Memory B cell (primary cell): ENCODE results near the gene TRIM38.
"Not testable (repeated sequence)": the region's sequence is repeated elsewhere in the genome, so short reads cannot be mapped to it uniquely, and the experiment has no call there.

Experiments
- ATAC-seq: fragments of 150-1000 bp; cut with Tn5 transposase; 2 replicates; pipeline ENCODE4 v1.10.0; 2021; ENCODE audit warnings: low read depth, mild to moderate bottlenecking, moderate library complexity
- DNase-seq, 2 donors: peaks; one replicate each; pipeline ENCODE4 v3.0.0; 2022; ENCODE audit warnings: low spot score in 2 of 2
- H3K27ac Mint-ChIP-seq: one replicate; pipeline ENCODE4 v1.8.0; 2022; ENCODE audit warnings: mild to moderate bottlenecking, moderate library complexity, mixed read lengths
- H3K27me3 Mint-ChIP-seq: one replicate; pipeline ENCODE4 v1.8.0; 2022; ENCODE audit warnings: mixed read lengths
- H3K36me3 Mint-ChIP-seq: one replicate; pipeline ENCODE4 v1.8.0; 2022; ENCODE audit warnings: mild to moderate bottlenecking, mixed read lengths
- H3K4me1 Mint-ChIP-seq: one replicate; pipeline ENCODE4 v1.8.0; 2022; ENCODE audit warnings: mixed read lengths
- H3K4me3 Mint-ChIP-seq: one replicate; pipeline ENCODE4 v1.8.0; 2022; ENCODE audit warnings: mild to moderate bottlenecking, moderate library complexity, mixed read lengths
- H3K9me3 Mint-ChIP-seq: one replicate; pipeline ENCODE4 v1.8.0; 2022; ENCODE audit warnings: mixed read lengths

TRIM38 gene

GRCh38 chr6:25993341-25993684, 30.7 kb downstream of the TRIM38 start:
- Mint-ChIP-seq H3K4me1 (peaks cover 23% of the 10 kb centered on the region), H3K4me3 (peak overlapping the region; percentile 82), H3K27ac (peak overlapping the region; percentile 14)
- not testable (repeated sequence) for ATAC-seq, H3K36me3 Mint-ChIP-seq, H3K9me3 Mint-ChIP-seq, H3K27me3 Mint-ChIP-seq, DNase-seq

DNA sequence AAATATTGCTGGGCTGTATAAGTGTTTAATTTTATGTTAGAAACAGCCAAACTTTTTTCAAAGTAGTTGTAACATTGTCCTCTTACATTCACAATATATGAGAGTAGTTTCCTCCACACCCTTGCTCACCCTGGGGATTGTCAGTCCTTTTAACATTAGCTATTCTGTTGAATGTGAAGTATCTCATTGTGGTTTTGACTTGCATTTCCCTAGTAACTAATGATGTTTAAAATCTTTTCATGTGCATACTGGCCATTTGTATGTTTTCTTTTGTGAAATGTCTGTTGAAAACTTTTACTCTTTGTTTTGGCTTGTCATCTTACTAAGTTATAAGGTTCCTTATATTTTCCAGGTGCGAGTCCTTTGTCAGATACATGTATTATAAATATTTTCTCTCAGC, 32.9 kb downstream of the TRIM38 start:
- no peaks in the 10 kb centered on the region for H3K27me3 Mint-ChIP-seq
- no peak overlapping the region for H3K27ac Mint-ChIP-seq
- DNase-seq (no peak), ATAC-seq (no peak)
- H3K4me1 Mint-ChIP-seq, result peaks cover 20% of the 10 kb centered on the region
- H3K36me3 Mint-ChIP-seq, result peaks cover 15% of the 10 kb centered on the region
- no peak overlapping the region for H3K4me3 Mint-ChIP-seq
- no peaks in the 10 kb centered on the region for H3K9me3 Mint-ChIP-seq

DNA sequence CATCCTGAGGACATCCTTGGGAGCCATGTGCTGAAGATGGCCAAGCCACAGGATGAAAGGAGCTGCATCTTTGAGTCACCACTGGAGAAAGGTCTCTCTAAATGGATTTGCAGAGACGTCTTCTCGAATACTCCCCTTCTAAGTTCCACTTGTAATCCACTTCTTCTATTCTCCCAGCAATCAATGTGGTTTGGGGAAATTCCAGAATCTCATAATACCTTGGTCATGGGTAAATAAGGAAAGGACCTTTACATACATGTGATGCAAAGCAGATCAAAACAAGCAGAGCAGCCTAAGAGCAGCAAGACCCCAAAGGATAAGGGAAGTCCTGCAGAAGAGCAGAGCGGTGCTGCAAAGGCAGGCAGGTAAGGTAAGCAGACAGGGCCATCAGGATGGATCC, 35.3 kb downstream of the TRIM38 start:
- H3K27ac Mint-ChIP-seq, result no peak overlapping the region

DNA sequence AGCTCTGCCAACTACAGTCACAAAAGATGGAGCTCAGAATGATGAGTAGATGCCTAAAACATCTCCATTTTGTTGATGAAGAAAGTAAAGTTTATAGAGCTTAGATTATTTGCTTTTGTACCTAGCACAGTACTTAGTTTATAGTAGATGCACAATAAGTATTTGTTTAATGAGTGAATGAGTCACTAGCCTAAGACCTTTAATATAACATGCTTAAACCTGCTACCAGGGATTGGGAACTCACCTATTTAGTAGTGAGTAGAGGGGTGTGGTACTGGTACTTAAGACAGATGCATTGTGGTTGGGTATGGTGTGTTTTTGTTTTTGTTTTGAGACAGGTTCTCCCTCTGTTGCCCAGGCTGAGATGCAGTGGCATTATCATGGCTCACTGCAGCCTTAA, 35.8 kb downstream of the TRIM38 start:
- ATAC-seq, result no peak
- Mint-ChIP-seq H3K9me3 (no peaks in the 10 kb centered on the region), H3K4me1 (peaks cover 19% of the 10 kb centered on the region), H3K27me3 (no peaks in the 10 kb centered on the region), H3K36me3 (peaks cover 18% of the 10 kb centered on the region), H3K27ac (no peak overlapping the region), H3K4me3 (no peak overlapping the region)
- no peak for DNase-seq

More for the DNA sequence above, 35.3 kb downstream of the TRIM38 start:
- Mint-ChIP-seq H3K4me1 (peaks cover 17% of the 10 kb centered on the region), H3K9me3 (no peaks in the 10 kb centered on the region), H3K36me3 (peaks cover 18% of the 10 kb centered on the region), H3K4me3 (no peak overlapping the region), H3K27me3 (no peaks in the 10 kb centered on the region)
- no peak for DNase-seq
- no peak for ATAC-seq

DNA sequence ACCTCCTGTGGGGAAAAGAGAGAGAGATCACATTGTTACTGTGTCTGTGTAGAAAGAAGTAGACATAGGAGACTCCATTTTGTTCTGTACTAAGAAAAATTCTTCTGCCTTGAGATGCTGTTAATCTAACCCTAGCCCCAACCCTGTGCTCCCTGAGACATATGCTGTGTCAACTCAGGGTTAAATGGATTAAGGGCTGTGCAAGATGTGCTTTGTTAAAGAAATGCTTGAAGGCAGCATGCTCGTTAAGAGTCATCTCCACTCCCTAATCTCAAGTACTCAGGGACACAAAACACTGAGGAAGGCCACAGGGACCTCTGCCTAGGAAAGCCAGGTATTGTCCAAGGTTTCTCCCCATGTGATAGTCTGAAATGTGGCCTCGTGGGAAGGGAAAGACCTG, 36.6 kb downstream of the TRIM38 start:
- H3K27me3 Mint-ChIP-seq, DNase-seq, H3K27ac Mint-ChIP-seq, H3K9me3 Mint-ChIP-seq, ATAC-seq, H3K4me3 Mint-ChIP-seq: not testable (repeated sequence)
- peaks cover 18% of the 10 kb centered on the region for H3K36me3 Mint-ChIP-seq
- H3K4me1 Mint-ChIP-seq, result peaks cover 13% of the 10 kb centered on the region

DNA sequence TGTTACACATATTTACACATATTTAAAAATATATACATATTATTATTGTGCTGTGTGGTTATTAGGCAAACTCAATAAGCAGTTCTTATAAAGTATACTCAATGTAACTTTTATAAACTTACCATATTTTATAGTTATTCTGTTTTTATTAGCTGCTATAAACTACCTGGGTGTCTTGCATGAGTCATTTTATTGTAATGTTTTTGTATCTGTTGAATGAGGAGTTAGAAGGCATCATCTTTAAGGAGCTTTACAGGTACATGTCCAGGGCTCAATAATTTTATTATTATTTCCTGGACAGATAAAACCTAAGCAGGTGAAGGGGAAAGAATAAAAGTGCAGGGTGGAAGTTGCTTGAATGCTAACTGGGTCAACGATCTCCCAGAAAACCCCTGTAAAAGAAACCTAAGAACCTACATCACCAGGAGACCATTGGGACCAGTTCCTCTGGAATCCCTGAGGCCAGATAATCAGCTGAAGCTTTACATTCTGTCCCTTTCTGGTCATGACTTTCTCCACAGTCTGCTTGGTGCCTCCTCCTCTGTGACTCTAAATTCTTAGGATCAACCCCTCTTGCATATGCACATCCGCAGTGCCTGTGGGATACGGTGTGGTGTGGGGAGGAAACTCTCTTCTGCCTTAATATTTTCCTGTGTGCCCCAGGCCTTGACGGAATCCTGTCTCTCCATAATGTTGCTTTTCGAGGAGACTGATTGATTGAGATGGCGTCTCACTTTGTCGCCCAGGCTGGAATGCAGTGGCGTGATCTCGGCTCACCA, 38.0 kb downstream of the TRIM38 start:
- ATAC-seq (no peak), DNase-seq (no peak)
- H3K4me1 Mint-ChIP-seq, result peaks cover 11% of the 10 kb centered on the region
- H3K36me3 Mint-ChIP-seq, result peaks cover 20% of the 10 kb centered on the region
- no peaks in the 10 kb centered on the region for H3K27me3 Mint-ChIP-seq
- H3K27ac Mint-ChIP-seq, result no peak overlapping the region
- H3K4me3 Mint-ChIP-seq, result no peak overlapping the region
- no peaks in the 10 kb centered on the region for H3K9me3 Mint-ChIP-seq

GRCh38 chr6:26003102-26003694, 40.6 kb downstream of the TRIM38 start:
- DNase-seq (peak; percentile 48 to 64), ATAC-seq (peak; percentile 63)
- Mint-ChIP-seq H3K27ac (no peak overlapping the region), H3K36me3 (peaks cover 21% of the 10 kb centered on the region), H3K27me3 (no peaks in the 10 kb centered on the region), H3K4me3 (no peak overlapping the region), H3K9me3 (no peaks in the 10 kb centered on the region), H3K4me1 (peaks cover 8% of the 10 kb centered on the region)

- no peak overlapping the region for H3K27ac Mint-ChIP-seq
- no peaks in the 10 kb centered on the region for H3K27me3 Mint-ChIP-seq
- ATAC-seq, result no peak
- no peaks in the 10 kb centered on the region for H3K9me3 Mint-ChIP-seq
- no peak for DNase-seq
- no peak overlapping the region for H3K4me3 Mint-ChIP-seq
- H3K36me3 Mint-ChIP-seq, result peaks cover 8% of the 10 kb centered on the region
- H3K4me1 Mint-ChIP-seq, result peaks cover 8% of the 10 kb centered on the region
Observed at GRCh38 chr6:26006086-26006939, 43.7 kb downstream of the TRIM38 start.

- ATAC-seq, H3K27ac Mint-ChIP-seq, H3K4me1 Mint-ChIP-seq, H3K9me3 Mint-ChIP-seq, H3K4me3 Mint-ChIP-seq, DNase-seq, H3K27me3 Mint-ChIP-seq, H3K36me3 Mint-ChIP-seq: not testable (repeated sequence)
Observed at GRCh38 chr6:26006940-26007305, 44.3 kb downstream of the TRIM38 start.

DNA sequence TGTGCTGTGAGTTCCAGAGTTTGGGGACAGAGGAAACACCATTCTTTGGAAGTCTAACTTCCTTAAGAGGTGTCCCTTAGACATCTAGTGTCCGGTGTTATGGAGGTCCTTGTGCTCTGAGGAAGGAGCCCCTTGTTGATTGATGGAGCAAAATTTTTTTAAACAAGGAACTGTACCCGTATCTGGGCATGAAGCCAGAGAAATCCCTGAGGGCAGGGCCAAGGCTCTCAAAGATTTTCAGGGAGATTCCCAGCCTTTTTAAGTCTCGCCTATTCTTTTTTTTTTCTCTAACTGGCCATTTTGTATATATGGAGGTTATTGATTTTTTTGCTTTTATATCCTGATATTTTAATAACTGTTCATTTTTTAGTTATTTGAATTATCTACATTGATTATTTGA, 45.9 kb downstream of the TRIM38 start:
- no peaks in the 10 kb centered on the region for H3K27me3 Mint-ChIP-seq
- H3K36me3 Mint-ChIP-seq, result peaks cover 9% of the 10 kb centered on the region
- H3K4me1 Mint-ChIP-seq, result peaks cover 4% of the 10 kb centered on the region
- ATAC-seq, result no peak
- H3K4me3 Mint-ChIP-seq, result no peak overlapping the region
- H3K27ac Mint-ChIP-seq, result no peak overlapping the region
- DNase-seq, result no peak
- H3K9me3 Mint-ChIP-seq, result no peaks in the 10 kb centered on the region

DNA sequence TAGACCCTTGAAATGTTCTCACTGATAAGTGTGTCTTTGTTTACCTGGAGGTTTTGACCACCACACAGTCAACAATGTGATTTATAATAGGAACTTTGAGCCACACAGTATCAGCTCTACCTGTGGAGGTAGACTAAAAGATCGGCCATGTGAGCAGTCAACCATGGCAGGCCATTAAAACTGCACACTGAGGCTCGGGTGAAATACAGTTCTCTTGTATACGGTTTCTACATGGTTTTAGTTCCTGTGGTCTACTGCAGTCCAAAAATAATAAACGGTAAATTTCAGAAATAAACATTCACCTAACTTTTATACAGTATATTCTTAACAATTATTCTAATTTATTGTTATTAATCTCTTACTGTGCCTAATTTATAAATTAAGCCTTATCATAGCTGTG, 47.2 kb downstream of the TRIM38 start:
- no peaks in the 10 kb centered on the region for H3K9me3 Mint-ChIP-seq
- no peak overlapping the region for H3K4me3 Mint-ChIP-seq
- H3K27ac Mint-ChIP-seq, result no peak overlapping the region
- DNase-seq, result no peak
- H3K4me1 Mint-ChIP-seq, result peaks cover 4% of the 10 kb centered on the region
- no peaks in the 10 kb centered on the region for H3K27me3 Mint-ChIP-seq
- peaks cover 7% of the 10 kb centered on the region for H3K36me3 Mint-ChIP-seq
- ATAC-seq, result no peak

- DNase-seq (no peak), ATAC-seq (no peak)
- H3K4me3 Mint-ChIP-seq, result no peak overlapping the region
- H3K36me3 Mint-ChIP-seq, result peaks cover 4% of the 10 kb centered on the region
- H3K27ac Mint-ChIP-seq, result no peak overlapping the region
- H3K9me3 Mint-ChIP-seq, result no peaks in the 10 kb centered on the region
- no peaks in the 10 kb centered on the region for H3K4me1 Mint-ChIP-seq
- no peaks in the 10 kb centered on the region for H3K27me3 Mint-ChIP-seq
Observed at GRCh38 chr6:26012061-26012460, 49.5 kb downstream of the TRIM38 start.

GRCh38 chr6:26014386-26014785, 51.8 kb downstream of the TRIM38 start:
- not testable (repeated sequence) for H3K27me3 Mint-ChIP-seq, H3K4me3 Mint-ChIP-seq, H3K4me1 Mint-ChIP-seq, H3K27ac Mint-ChIP-seq, DNase-seq, H3K9me3 Mint-ChIP-seq, ATAC-seq, H3K36me3 Mint-ChIP-seq

DNA sequence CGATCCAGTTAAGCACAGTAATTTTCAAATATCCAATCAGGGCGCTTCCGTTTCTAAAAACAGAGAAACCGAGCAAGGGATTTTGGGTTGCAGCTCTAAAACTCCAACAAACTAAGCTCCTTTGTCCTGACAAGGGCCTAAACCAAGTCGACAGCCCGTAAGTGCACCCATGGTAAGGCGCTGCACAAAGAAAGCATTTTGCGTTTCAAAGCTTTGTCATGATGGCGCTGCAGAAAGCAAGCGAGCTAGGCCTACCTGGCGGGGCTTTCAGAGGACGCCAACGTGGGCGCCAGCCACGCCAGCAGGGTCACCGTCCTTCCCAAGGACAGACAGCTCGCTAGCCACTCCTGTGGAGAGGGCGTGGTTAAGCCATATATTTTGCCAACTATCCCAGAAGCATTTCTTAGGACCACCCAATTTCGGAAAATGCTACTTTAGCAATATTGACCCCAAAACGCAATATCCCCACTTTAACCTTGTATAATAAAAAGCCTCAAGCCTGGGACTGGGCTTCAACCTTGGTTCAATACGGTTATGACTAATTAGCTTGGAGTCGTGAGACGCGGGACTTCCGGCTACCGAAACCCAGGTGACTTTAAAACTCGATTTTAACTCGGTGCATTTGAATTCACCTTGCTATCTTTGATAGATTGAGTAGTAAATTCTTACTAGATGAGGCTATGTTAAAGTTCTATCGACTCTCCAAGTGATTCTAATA, 53.8 kb downstream of the TRIM38 start:
- Mint-ChIP-seq H3K27ac (no peak overlapping the region), H3K36me3 (peaks cover 1% of the 10 kb centered on the region), H3K4me3 (no peak overlapping the region), H3K9me3 (no peaks in the 10 kb centered on the region), H3K4me1 (no peaks in the 10 kb centered on the region), H3K27me3 (no peaks in the 10 kb centered on the region)
- ATAC-seq (no peak), DNase-seq (no peak)
